ENCODE data around the gene HELT. TPM values are rescaled to one million over a fixed set of nuclear protein-coding genes. Genes with fewer than 3 reads are reported as not detected.

The HELT gene
- total RNA-seq (ENCODE audit: low replicate concordance), result not detected in 2 replicates

- DNase-seq (ENCODE audit: low spot score), result peak; percentile 61
- Histone ChIP-seq H3F3A (ENCODE audit: low read depth) (peaks cover 58% of the 10 kb centered on the region), H3K79me2 (ENCODE audit: low read depth) (no peaks in the 10 kb centered on the region), H3K4me3 (peak within 1 kb of the TSS; percentile 38), H3K36me3 (no peaks in the 10 kb centered on the region), H3K27ac (no peak within 1 kb of the TSS), H3K9ac (no peak within 1 kb of the TSS), H4K20me1 (ENCODE audit: low read depth) (peaks cover 90% of the 10 kb centered on the region), H2AFZ (replicated peaks) (no peak within 1 kb of the TSS), H3K9me3 (ENCODE audit: low read depth) (no peaks in the 10 kb centered on the region), H3K4me2 (peak within 1 kb of the TSS; percentile 82), H3K27me3 (peaks cover 100% of the 10 kb centered on the region), H3K4me1 (peaks cover 81% of the 10 kb centered on the region)
- no peak within 1 kb of the TSS for H3K27ac Mint-ChIP-seq
- H3K4me1 Mint-ChIP-seq, result peaks cover 51% of the 10 kb centered on the region
- peaks cover 87% of the 10 kb centered on the region for H3K27me3 Mint-ChIP-seq (ENCODE audit: insufficient read depth, low read depth)
- H3K4me3 Mint-ChIP-seq, result peak within 1 kb of the TSS; percentile 74
- H3K9me3 Mint-ChIP-seq, result no peaks in the 10 kb centered on the region
- TF ChIP-seq EZH2phosphoT487 (IDR thresholded peaks at IDR 0.05), result peak; percentile 65
- no peak for TF ChIP-seq EZH2 (IDR thresholded peaks at IDR 0.05)
- no peak for TF ChIP-seq CTCF (IDR thresholded peaks at IDR 0.05)
- H3K36me3 Mint-ChIP-seq, result no peaks in the 10 kb centered on the region
Measured at GRCh38 chr4:185017964-185018772, at the start of gene HELT. HELT (plus strand) TSS chr4:185018490; CDS start chr4:185018929, 439 bp downstream.

- Mint-ChIP-seq H3K36me3 (peaks cover 4% of the 10 kb centered on the region), H3K4me3 (no peak overlapping the region), H3K27me3 (ENCODE audit: insufficient read depth, low read depth) (peaks cover 26% of the 10 kb centered on the region), H3K4me1 (peaks cover 10% of the 10 kb centered on the region), H3K9me3 (peaks cover 43% of the 10 kb centered on the region), H3K27ac (no peak overlapping the region)
- H3K36me3 ChIP-seq, result no peaks in the 10 kb centered on the region
- H4K20me1 ChIP-seq (ENCODE audit: low read depth), result no peaks in the 10 kb centered on the region
- TF ChIP-seq EZH2phosphoT487 (IDR thresholded peaks at IDR 0.05), result no peak
- no peak for TF ChIP-seq EZH2 (IDR thresholded peaks at IDR 0.05)
- no peak for TF ChIP-seq CTCF (IDR thresholded peaks at IDR 0.05)
- H3F3A ChIP-seq (ENCODE audit: low read depth), result no peaks in the 10 kb centered on the region
- H3K9me3 ChIP-seq (ENCODE audit: low read depth), result no peaks in the 10 kb centered on the region
- H3K79me2 ChIP-seq (ENCODE audit: low read depth), result no peaks in the 10 kb centered on the region
- no peak overlapping the region for H3K4me2 ChIP-seq
- no peaks in the 10 kb centered on the region for H3K27me3 ChIP-seq
- no peak overlapping the region for H3K9ac ChIP-seq
- no peak for DNase-seq (ENCODE audit: low spot score)
- no peak overlapping the region for H3K4me3 ChIP-seq
- H3K4me1 ChIP-seq, result no peaks in the 10 kb centered on the region
- H3K27ac ChIP-seq, result no peak overlapping the region
- no peak overlapping the region for H2AFZ ChIP-seq (replicated peaks)
Measured at GRCh38 chr4:184968784-184969201, 49.5 kb upstream of the HELT start.

- H3K36me3 ChIP-seq, result no peaks in the 10 kb centered on the region
- DNase-seq (ENCODE audit: low spot score), result no peak
- H3K27me3 Mint-ChIP-seq (ENCODE audit: insufficient read depth, low read depth), result peaks cover 26% of the 10 kb centered on the region
Measured at GRCh38 chr4:184969610-184970009, 48.7 kb upstream of the HELT start.

More at GRCh38 chr4:184969610-184970009, 48.7 kb upstream of the HELT start:
- H3K9me3 Mint-ChIP-seq, result peaks cover 38% of the 10 kb centered on the region
- Histone ChIP-seq H2AFZ (replicated peaks) (no peak overlapping the region), H3K4me1 (no peaks in the 10 kb centered on the region), H3K27ac (no peak overlapping the region), H3K9ac (no peak overlapping the region), H3K9me3 (ENCODE audit: low read depth) (no peaks in the 10 kb centered on the region), H3K27me3 (no peaks in the 10 kb centered on the region), H3K79me2 (ENCODE audit: low read depth) (no peaks in the 10 kb centered on the region), H3K4me3 (no peak overlapping the region), H4K20me1 (ENCODE audit: low read depth) (no peaks in the 10 kb centered on the region), H3K4me2 (no peak overlapping the region), H3F3A (ENCODE audit: low read depth) (no peaks in the 10 kb centered on the region)
- peaks cover 4% of the 10 kb centered on the region for H3K36me3 Mint-ChIP-seq
- H3K4me3 Mint-ChIP-seq, result no peak overlapping the region
- H3K27ac Mint-ChIP-seq, result no peak overlapping the region
- no peak for TF ChIP-seq CTCF (IDR thresholded peaks at IDR 0.05)
- no peak for TF ChIP-seq EZH2 (IDR thresholded peaks at IDR 0.05)
- no peak for TF ChIP-seq EZH2phosphoT487 (IDR thresholded peaks at IDR 0.05)
- peaks cover 10% of the 10 kb centered on the region for H3K4me1 Mint-ChIP-seq

Measured in neural progenitor cell (in vitro differentiated cells).